Hepatocyte (in vitro differentiated cells): ENCODE results near the gene POLR2I.

Experiments used
- EZH2phosphoT487 ChIP-seq: fragments of 200-600 bp; sonication (generic); IDR thresholded peaks from one replicate; pipeline ENCODE4 v1.6.1; 2018; ENCODE audit warnings: antibody characterized with exemption, mild to moderate bottlenecking, low read depth, moderate library complexity; ENCODE audit not compliant: unreplicated experiment, severe bottlenecking
- TF ChIP-seq, protein P1 (sequence below): fragments of 200-600 bp; sonication (generic); IDR thresholded peaks from 2 replicates; pipeline ENCODE4 v1.5.1; 2016; ENCODE audit warnings: antibody characterized with exemption, mild to moderate bottlenecking; ENCODE audit not compliant: poor library complexity

DNA sequence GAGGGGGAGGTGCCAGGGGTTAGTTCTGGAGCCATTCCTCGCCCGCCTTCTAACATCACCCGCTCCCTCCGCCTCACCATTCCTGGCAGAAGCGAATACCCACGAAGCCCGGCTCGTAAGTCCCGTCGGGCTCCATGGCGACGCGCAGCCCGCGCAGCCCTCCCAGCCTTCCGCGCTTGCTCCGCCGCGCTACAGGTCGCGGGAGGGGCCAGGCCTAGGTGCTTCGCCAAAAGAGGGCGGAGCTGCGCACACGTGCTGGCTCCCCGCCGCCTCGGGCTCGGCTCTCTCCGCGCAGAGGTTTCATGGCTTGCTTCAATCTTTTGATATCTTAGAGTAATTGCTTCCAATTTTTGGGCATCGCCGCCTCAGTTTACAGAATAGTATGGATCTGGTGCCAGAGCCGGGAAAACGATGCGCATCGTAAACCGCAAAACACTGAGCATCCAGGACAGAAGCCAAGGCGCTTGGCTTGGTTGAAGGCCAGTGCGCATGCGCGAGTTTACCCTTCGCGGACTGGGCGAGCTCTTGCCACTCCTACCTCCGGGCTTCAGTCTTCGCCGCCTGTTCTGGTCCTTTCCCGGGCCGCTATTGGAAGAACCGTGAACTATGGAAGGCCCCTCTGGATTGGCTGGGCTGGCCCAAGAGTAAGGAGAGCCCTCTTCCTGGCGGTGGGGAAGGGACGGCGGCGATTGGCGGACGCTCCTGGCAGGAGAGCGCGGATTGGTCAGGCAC lies at the start of gene POLR2I:
- TF ChIP-seq, protein P1, sequence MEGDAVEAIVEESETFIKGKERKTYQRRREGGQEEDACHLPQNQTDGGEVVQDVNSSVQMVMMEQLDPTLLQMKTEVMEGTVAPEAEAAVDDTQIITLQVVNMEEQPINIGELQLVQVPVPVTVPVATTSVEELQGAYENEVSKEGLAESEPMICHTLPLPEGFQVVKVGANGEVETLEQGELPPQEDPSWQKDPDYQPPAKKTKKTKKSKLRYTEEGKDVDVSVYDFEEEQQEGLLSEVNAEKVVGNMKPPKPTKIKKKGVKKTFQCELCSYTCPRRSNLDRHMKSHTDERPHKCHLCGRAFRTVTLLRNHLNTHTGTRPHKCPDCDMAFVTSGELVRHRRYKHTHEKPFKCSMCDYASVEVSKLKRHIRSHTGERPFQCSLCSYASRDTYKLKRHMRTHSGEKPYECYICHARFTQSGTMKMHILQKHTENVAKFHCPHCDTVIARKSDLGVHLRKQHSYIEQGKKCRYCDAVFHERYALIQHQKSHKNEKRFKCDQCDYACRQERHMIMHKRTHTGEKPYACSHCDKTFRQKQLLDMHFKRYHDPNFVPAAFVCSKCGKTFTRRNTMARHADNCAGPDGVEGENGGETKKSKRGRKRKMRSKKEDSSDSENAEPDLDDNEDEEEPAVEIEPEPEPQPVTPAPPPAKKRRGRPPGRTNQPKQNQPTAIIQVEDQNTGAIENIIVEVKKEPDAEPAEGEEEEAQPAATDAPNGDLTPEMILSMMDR: no peak
- TF ChIP-seq EZH2phosphoT487: no peak
